Hematopoietic multipotent progenitor cell (in vitro differentiated cells): ENCODE data around the gene SETD1B. TPM values are rescaled to one million over a fixed set of nuclear protein-coding genes. Genes with fewer than 3 reads are reported as not detected.
"Not testable (repeated sequence)": the region's sequence is repeated elsewhere in the genome, so short reads cannot be mapped to it uniquely, and the experiment has no call there.

Experiments
- DNase-seq, 3 donors: peaks; one replicate each; pipeline ENCODE4 v3.0.0-alpha.2; 2011 to 2015; ENCODE audit warnings: low read depth in 2 of 3, low spot score in 2 of 3
- total RNA-seq: library from RNA; depleted of rRNA; stranded (reverse); fragments of >200 nt; gene quantifications from one replicate; pipeline ENCODE4 v1.2.3, GENCODE V29; 2012

The SETD1B gene
- total RNA-seq, 1 donor: 14.3 TPM

DNA sequence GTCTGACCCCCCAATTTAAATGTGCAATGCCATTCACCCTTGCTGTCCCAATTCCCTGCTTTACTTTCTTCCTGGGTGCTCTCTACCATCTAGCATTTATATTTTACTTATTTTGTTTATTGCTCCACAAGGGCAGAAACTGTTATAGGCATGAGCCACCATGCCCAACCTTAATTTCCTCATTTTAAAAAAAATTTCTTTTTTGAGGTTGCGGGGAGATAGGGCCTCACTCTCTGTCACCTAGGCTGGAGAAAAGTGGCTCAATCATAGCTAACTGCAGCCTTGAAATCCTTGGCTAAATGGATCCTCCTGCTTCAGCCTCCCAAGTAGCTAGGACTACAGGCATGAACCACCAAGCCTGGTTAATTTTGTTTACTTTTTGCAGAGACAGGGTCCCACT is 41.9 kb downstream of the SETD1B start:
- DNase-seq: peak in 1 of 3 donors; percentile 28

DNA sequence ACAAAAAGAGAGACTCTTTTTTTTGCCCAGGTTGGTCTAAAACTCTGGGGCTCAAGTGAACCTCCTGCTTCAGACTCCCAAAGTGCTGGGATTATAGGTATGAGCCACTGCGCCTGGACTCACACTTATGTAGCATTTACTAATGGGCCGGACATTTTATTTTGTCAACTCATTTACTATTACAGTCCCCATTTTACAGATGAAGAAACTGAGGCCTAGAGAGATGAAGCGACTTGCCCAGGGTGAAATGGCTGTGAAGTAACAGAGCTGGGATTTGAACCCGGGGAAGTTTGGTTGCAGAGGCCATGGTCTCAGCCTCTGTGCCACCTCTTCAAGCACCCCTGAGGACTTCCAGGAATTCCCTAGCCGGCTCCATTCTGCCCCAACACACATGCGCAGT is 45.4 kb downstream of the SETD1B start:
- no peak for DNase-seq

DNA sequence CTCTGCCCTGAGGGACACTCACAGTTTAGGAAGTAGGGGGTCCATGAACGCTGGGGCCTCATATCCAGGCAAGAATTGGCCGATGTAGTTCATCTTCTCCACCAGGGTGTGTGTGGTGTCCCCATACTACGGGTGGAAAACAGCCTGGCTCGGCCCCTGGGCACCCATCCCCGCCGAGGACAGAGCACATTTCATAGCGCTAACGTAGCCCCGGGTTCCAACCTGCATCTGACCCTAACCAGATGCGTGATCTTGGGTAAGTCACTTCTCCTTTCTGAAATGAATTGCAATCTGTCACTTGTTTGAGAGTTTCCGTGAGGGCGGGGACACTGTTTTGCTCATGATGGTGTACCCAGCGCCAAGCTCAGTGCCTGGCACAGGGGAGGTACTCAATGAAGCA is 45.9 kb downstream of the SETD1B start:
- no peak for DNase-seq

DNA sequence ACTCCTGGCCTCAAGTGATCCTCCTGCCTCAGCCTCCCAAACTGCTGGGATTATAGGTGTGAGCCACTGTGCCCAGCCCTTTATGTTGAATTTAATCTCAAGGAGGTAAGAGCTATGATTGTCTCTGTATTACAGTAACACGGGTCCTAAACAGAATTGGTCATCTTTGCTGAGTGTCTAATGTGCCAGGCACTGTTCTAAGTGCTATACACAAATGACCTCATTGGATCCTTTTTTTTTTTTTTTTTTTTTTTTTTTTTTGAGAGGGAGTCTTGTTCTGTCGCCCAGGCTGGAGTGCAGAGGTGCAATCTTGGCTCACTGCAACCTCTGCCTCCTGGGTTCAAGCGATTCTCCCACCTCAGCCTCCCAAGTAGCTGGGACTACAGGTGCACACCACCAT is 48.6 kb downstream of the SETD1B start:
- not testable (repeated sequence) for DNase-seq

DNA sequence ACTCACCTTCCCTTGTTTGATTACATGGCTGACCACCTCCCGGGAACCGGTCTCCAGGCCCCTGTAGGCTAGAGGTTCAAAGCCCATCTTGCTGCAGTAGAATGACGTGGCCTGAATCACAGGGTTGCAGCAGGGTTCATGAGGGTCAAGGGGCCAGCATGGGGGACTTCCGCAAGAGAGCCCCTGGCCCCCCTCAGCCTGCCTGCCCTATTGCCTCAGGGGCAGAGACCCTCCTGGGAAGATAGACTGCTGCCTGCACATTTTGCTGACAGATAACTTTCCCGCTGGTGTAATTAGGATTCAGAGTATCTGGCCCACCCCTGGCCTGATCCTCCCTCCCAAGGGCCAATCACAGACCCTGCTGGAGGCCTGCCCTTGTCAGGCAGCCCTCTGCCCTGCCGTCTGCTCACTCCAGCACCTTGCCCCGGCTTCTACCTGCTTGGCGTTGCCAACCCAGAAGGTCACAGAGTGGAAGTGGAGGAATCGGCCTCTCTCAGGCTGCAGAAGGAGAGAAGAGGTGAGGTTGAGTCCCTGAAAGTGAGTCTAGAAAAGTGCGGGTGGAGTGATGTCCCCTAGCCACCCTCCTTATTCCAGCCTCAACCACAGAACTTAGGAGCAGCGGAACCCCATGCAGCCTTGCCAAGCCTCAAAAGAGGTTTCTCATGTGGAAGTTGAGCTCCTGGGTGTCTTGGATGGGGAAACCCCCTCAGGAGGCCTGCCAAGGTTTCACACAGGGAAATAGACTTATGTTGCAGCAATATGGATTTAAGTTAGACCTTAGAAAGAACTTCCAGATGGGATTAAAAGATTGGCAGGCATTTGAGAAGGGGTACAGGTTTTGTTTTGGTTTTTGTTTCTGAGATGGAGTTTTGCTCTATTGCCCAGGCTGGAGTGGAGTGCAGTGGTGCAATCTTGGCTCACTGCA is 53.8 kb downstream of the SETD1B start:
- no peak for DNase-seq

DNA sequence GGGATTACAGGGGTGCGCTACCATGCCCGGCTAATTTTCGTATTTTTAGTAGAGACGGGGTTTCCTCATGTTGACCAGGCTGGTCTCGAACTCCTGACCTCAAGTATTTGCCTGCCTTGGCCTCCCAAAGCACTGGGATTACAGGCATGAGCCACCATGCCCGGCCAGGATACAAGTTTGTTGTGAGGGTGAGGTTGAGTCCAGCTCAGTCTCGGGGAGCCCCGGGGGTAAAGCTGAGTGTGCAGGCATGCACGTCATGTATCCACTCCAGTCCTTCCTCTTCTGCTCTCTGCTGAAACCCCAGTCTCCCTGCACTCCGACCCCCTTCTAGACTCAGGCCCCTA is 54.5 kb downstream of the SETD1B start:
- DNase-seq: no peak

DNA sequence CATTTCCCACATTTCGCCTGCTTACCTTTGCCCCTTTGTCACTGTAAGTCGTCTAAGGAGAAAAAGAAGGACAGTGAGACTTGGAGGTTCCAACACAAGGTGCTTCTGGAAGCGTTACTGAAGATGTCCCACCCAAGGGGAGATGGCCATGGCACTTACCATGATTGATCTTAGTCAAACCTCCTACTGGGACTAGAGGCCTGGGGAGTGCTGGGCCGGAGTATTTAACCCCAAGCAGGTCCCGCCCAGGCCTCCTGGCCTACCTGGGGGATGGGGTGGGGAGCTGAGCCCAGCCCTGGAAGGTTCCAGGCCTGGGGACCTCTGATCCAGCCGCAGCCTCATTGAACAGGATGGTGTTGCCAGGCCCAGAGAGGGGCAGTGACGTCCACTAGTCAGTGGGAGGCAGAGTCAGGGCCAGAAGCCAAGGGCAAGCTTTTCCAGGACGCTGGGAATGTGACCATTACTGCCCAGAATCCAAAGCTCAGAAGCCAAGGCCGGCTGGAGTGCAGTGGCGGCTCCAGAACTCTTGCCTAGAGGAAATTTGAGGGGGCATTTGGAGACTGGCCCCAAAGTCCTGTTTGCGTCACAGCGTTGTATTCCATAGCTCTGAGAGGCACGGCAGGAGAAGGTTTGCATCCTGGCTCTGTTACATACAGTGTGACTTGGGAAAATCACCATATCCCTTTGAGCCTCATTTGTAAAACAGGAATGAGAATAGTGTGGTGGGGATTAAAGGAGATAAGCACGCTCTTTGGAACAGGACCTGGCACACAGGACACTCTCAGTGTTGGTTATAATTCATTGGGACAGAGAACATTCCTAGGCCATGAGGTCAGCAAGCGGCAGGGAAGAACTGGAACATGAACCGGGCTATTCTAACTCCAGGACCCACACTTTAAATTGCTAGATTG is 55.1 kb downstream of the SETD1B start, which contains the start of gene HPD:
Gene HPD (minus strand): TSS at position 198 of the 911 bp plus-strand sequence. CDS start 36 bp downstream, at position 162.
- no peak for DNase-seq

DNA sequence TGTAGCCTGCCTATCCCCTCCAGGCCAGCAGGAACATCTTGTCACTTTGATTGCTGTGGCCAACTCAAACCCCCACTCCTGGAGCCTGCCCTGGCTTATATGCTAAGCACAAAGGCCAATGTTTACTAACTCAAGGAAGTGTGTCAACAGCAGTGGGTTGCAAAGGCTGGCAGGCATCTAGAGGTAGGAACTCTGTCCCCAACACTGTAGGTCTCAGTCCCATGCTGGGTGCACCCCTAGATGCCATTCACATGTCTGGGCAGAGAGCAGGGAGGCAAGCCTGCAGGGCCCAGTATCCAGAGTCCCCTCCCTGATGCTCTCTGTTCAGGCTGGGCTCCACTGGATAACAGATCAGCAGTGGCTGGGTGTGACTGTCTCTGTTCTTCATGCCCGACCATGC is 56.4 kb downstream of the SETD1B start:
- DNase-seq: no peak

DNA sequence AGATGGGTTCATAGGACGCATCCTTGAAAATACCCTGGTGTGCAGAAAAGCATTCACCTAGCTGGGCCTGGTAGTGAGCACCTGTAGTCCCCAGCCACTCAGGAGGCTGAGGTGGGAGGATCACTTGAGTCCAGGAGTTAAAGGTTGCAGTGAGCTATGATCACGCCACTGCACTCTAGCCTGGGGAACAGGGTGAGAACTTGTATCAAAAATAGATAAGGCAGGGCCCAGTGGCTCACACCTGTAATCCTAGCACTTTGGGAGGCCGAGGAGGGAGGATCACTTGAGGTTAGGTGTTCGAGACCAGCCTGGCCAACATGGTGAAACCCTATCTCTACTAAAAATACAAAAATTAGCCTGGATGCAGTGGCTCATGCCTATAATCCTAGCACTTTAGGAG is 56.9 kb downstream of the SETD1B start:
- DNase-seq: not testable (repeated sequence)

DNA sequence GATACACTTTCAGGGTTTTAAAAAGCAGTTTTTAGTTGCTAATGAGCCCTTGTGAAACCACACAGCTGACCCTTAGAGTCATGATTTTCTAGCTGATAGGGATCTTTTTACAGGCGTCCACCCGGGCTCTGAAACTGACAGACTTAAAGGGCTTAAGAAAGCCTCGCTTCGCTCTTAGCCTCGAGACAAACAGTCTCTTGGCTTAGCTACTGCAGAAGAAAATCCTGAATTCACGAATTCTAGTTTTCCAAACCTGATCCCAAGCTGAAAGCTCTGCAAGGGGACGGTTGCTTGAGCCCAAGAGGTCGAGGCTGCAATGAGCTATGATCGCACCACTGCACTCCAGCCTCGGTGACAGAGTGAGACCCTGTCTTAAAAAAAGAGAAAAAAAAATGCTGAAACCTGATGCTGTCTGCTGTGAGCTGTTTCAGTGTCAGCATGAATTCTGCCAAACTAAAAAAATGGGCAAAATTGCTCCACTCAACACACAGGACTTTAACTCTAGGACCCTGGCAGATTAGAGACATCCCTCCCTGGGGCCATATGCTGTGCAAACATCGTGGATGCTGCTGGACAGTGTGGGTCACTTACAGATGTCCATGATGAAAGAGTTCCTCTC is 57.9 kb downstream of the SETD1B start:
- no peak for DNase-seq

DNA sequence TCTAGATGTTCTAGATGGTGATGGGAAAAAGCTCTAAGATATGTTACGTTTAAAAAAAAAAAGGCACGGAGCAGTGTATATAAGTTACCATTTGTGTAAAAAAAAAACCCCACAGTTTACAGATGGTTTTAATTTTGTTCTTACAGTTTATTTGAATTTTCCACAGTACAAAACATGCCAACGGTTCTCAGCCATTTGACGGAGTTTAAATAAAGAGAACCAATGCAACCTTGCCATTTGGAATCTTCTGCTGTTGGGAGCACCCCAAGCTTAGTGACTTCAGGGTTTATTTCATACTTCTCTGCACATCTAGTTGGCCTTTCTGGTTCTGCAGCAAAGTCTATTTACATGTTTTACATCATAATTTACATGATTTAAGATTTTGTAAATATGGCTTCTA is 62.5 kb downstream of the SETD1B start:
- no peak for DNase-seq

DNA sequence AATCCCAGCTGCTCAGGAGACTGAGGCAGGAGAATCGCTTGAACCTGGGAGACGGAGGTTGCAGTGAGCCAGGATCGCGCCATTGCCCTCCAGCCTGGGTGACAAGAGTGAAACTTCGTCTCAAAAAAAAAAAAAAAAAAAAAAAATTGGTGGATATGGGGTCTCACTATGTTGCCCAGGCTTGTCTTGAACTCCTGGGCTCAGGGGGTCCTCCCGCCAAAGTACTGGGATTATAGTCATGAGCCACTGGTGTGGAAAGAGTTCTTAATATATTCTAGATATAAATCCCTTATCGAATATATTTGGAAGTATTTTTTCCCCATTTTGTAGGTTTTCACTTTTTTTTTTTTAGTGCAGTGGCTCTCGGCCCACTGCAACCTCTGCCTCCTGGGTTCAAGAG is 65.4 kb downstream of the SETD1B start:
- DNase-seq: not testable (repeated sequence)

DNA sequence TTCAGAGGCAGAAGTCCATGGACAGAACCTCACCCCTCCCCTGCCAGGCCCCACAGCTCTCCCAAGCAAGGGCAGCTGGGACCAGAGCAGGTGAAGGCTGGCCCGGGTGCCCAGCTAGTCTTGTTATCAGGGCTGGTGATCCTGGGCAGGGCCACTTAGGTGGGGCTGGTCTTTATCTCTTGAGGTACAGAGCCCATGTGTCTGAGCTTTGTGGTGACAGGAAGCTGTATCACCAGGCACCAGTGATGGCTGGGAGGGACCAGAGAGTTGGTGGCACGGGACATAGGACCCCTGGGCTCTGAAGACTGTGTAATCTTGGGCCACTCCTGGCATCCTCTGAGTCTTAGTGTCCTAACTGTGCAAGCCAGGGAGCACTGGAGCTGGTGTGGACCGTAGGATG is 67.7 kb downstream of the SETD1B start:
- peak in 2 of 3 donors; percentile 52 to 59 for DNase-seq

DNA sequence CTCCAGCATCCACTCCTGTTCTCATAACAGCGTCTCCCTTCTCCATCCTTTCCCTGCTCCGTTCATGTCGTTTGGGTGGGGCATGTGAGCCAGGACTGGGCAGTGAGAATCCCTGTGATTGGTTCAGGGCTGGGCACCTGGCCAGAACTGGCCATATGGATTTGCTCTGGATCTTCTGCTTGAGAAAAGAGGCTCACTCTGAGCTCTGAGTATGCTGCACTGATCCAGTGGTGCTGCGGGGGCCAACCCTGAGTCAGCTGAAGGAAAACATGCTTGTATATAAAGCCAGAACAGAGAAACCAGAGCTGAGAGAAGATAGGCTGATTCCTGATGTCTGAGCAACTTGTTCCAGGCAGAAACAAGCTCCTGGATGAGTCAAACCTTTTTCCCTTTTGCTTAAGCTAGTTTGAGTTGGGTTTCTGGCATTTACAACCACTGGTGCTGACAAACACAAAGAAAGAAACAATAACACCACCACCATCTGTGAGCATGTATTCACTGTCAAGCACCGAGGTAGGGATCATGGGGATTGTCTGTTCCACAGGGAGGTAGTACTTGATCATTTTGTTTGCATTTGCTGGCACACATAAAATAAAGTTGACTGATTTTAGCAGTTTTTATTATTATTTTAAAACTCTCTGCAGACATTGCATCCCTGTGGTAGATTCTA is 68.9 kb downstream of the SETD1B start:
- DNase-seq: no peak

DNA sequence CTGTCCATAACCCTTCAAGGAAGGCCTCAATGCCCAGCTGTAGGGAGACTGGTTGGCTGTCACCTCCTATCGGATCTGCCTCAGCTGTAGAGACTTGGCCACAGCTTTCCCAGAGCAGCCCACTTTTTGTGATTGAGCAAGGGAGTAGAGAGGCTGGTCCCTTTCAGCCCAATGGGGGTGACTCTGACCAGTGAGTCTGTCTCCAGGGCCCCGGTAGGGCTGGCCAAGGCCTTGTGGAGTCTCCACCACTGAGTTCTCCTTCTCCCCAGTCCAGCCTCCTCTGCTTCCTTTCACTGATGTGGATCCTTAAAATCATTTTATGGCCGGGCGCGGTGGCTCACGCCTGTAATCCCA is 69.4 kb downstream of the SETD1B start:
- no peak for DNase-seq

DNA sequence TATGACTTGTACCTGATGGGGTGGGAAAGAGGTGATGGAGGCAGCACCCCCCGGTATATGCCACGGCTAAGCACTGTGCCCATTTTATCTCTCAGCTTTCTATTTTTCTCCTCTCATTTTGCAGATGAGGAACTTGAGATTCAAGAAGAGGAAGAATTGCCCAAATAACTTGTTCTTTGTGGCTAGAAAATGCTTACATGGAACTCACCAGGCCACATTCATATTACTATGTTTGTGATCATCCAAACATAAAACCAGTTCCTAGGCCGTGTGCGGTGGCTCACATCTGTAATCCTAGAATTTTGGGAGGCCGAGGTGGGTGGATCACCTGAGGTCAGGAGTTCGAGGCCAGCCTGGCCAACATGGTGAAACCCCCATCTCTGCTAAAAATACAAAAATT is 70.3 kb downstream of the SETD1B start:
- DNase-seq: no peak

DNA sequence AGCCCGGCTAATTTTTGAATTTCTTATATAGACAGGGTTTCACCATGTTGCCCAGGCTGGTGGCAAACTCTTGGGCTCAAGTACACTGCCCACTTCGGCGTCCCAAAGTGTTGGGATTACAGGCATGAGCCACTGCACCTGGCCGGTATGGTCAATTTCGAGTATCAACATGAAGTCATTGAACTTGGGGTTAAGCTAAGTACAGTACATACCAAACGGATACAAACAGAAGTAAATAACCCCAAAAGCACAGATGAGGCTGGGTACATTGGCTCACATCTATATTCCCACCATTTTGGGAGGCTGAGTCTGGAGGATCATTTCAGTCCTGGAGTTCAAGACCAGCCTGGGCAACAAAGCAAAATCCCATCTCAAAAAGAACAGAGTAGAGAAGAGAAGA is 71.8 kb downstream of the SETD1B start:
- no peak for DNase-seq

DNA sequence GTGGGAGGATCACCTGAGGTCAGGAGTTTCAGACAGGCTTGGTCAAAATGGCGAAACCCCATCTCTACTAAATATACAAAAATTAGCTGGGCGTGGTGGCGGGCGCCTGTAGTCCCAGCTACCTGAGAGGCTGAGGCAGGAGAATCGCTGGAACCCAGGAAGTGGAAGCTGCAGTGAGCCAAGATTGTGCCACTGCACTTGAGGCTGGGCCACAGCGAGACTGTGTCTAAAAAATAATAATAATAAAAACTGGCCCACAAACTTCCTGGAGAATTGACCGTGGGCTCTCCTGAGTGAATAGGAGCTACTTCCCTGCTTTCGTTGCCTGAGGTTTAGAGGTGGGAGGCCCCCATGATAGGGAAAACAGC is 72.3 kb downstream of the SETD1B start:
- not testable (repeated sequence) for DNase-seq
